K562 (cell line): ENCODE measurements around the gene WWP2. TPM values are rescaled to one million over a fixed set of nuclear protein-coding genes. Genes with fewer than 3 reads are reported as not detected.

Experiments
- CTBP1 ChIP-seq: fragments of 450-650 bp; IDR thresholded peaks from 2 replicates; pipeline ENCODE4 v1.6.1; 2016; ENCODE audit warnings: borderline replicate concordance
- CTCF ChIP-seq, 3 experiments: IDR thresholded peaks in 2 of 3; conservative IDR thresholded peaks in 1 of 3; 2 replicates each; pipeline ENCODE4 v1.5.1; 2011 to 2012; ENCODE audit warnings: low read length in 3 of 3, mild to moderate bottlenecking in 3 of 3, control low read depth in 2 of 3, improper control_type of control experiment in 1 of 3, inconsistent platforms in 1 of 3, low read depth in 1 of 3, mixed read lengths in 1 of 3, moderate library complexity in 1 of 3; ENCODE audit not compliant: insufficient read depth in 2 of 3
- FOXJ2 ChIP-seq: fragments of 200-800 bp; sonication (Bioruptor generic); IDR thresholded peaks from 2 replicates; pipeline ENCODE4 v1.6.1; 2016; ENCODE audit warnings: missing genetic modification characterization, missing compliant biosample characterization
- NFE2L1 ChIP-seq: fragments of 450-650 bp; IDR thresholded peaks from 2 replicates; pipeline ENCODE4 v1.6.1; 2016; ENCODE audit warnings: missing genetic modification characterization, low read depth, mild to moderate bottlenecking, missing compliant biosample characterization, moderate library complexity, borderline replicate concordance
- REST ChIP-seq, 2 experiments: fragments of 450-650 bp; formaldehyde crosslinking in 1 of 2; IDR thresholded peaks; 2 replicates each; pipeline versions ENCODE4 v1.4.0 to v1.6.1; 2014 to 2020; ENCODE audit warnings: mild to moderate bottlenecking in 2 of 2, borderline replicate concordance in 1 of 2, low read depth in 1 of 2
- RFX5 ChIP-seq: IDR thresholded peaks from 2 replicates; pipeline ENCODE4 v1.6.1; 2011; ENCODE audit warnings: low read depth, mild to moderate bottlenecking, improper control_type of control experiment, low read length
- RREB1 ChIP-seq: fragments of 250-450 bp; sonication (Bioruptor Pico); IDR thresholded peaks from 2 replicates; pipeline ENCODE4 v1.4.0; 2020
- SMARCB1 ChIP-seq: IDR thresholded peaks from 2 replicates; pipeline ENCODE4 v1.6.1; 2011; ENCODE audit warnings: improper control_type of control experiment, low read depth; ENCODE audit not compliant: insufficient read length
- TFAP4 ChIP-seq: sonication (generic); formaldehyde crosslinking; IDR thresholded peaks from 2 replicates; pipeline ENCODE4 v1.8.0; 2022; ENCODE audit warnings: missing genetic modification reagents, mild to moderate bottlenecking, moderate library complexity, borderline replicate concordance
- polyA plus RNA-seq, 8 experiments: library from polyadenylated mRNA; depleted of rRNA in 4 of 8; stranded (reverse) in 5 of 8; unstranded in 3 of 8; fragments of >200 nt; fragmentation: Nextera tagmentation in 2 of 8; fragmentation: Illumina TruSeq in 1 of 8; extraction: Ambion mirVana in 2 of 8; extraction: Trizol in 1 of 8; gene quantifications; 2 replicates each; pipeline versions ENCODE4 v1.2.1 to v1.2.3, GENCODE V29; 2011 to 2014; ENCODE audit warnings: inconsistent platforms in 1 of 8, missing spikeins in 1 of 8
- total RNA-seq, 7 experiments: library from RNA; depleted of rRNA in 6 of 7; stranded (reverse); fragments of >200 nt in 6 of 7; fragmentation: Illumina TruSeq in 2 of 7; extraction: Trizol in 2 of 7; gene quantifications; 2 replicates each; pipeline versions ENCODE4 v1.2.1 to v1.2.3, GENCODE V29; 2011 to 2021; ENCODE audit warnings: low replicate concordance in 1 of 7

The WWP2 gene
- total and polyA plus RNA-seq, 9 of the 15 experiments (the other 6 are each of a cell fraction or from before 2014, with no cell fraction given) = 1.9 to 34.4 (median 14.6) TPM

GRCh38 chr16:69937465-69937951 lies 175.4 kb downstream of the WWP2 start (continued):
- peak; percentile 50 to 56 (median 52) for TF ChIP-seq CTCF (IDR thresholded peaks at IDR 0.05 in 2 of 3, conservative IDR thresholded peaks at IDR 0.05 in 1 of 3; ENCODE audit: insufficient read depth in 2 of 3, low read depth in 1 of 3, low read length in 3 of 3)
- no peak for TF ChIP-seq RREB1
- peak; percentile 86 for TF ChIP-seq TFAP4 (CRISPR knock-in tag)
- peak; percentile 35; the same call in 1 of the 2 replicates for TF ChIP-seq CTBP1
- TF ChIP-seq FOXJ2 (tag) = no peak
- peak; percentile 23; the same call in 1 of the 2 replicates for TF ChIP-seq REST (IDR thresholded peaks at IDR 0.05; ENCODE audit: borderline replicate concordance)
- no peak for TF ChIP-seq REST (CRISPR knock-in tag; IDR thresholded peaks at IDR 0.05; ENCODE audit: low read depth)
- no peak for TF ChIP-seq SMARCB1
- no peak for TF ChIP-seq RFX5
- TF ChIP-seq NFE2L1 (tag) = no peak
- TF ChIP-seq, all 486 proteins: peak for 9
